Measurements from ENCODE around the gene NRXN3. TPM values are rescaled to one million over a fixed set of nuclear protein-coding genes. Genes with fewer than 3 reads are reported as not detected.
A peak's percentile ranks its signal among the peaks of the same experiment; 100 is the strongest.

Gene NRXN3
- total RNA-seq, 1 experiment from 2014 or later: not detected

GRCh38 chr14:78157494-78158437 is 12.4 kb upstream of the NRXN3 start:
- Histone ChIP-seq H3K4me1 (ENCODE audit: control insufficient read depth, insufficient read depth, low read length) (no peaks in the 10 kb centered on the region), H3K4me3 (ENCODE audit: low read depth in 2 of 2, low read length in 2 of 2) (no peak overlapping the region), H3K27ac (ENCODE audit: low read length) (no peak overlapping the region), H3K9me3 (ENCODE audit: control insufficient read depth, insufficient read depth, low read depth, low read length) (no peaks in the 10 kb centered on the region), H3K36me3 (ENCODE audit: control insufficient read depth, insufficient read depth, low read length) (no peaks in the 10 kb centered on the region), H3K27me3 (ENCODE audit: control insufficient read depth, insufficient read depth, low read length) (no peaks in the 10 kb centered on the region)
- BruUV-seq (replicated peaks): no TSS peak
- no peak for ATAC-seq
- ChIA-PET CTCF (no interaction called here), POLR2A (no interaction called here)
- TF ChIP-seq SIN3A (IDR thresholded peaks at IDR 0.05; ENCODE audit: borderline replicate concordance, insufficient read depth, low read depth, low read length) (no peak), CTCF (IDR thresholded peaks at IDR 0.05) (no peak), REST (IDR thresholded peaks at IDR 0.05; ENCODE audit: insufficient read depth in 1 of 2, low read depth in 2 of 2, low read length in 1 of 2) (peak; percentile 77 to 80), POLR2AphosphoS5 (IDR thresholded peaks at IDR 0.05; ENCODE audit: low read depth, low read length) (no peak), TCF7L2 (IDR thresholded peaks at IDR 0.05; ENCODE audit: low read depth, low read length) (no peak)
- in situ Hi-C loops (cut with HindIII; ENCODE audit: low pct_unique_long_range_greater_than_20kb, low sequenced_read_pairs): no loop called here
- intact Hi-C loops (cut with micrococcal nuclease; ENCODE audit: unreplicated experiment): no loop called here
- DNase-seq (ENCODE audit: low read depth, low spot score): no peak

GRCh38 chr14:78162202-78162601 is 8.0 kb upstream of the NRXN3 start:
- no TSS peak for BruUV-seq (replicated peaks)
- DNase-seq (ENCODE audit: low read depth, low spot score) (no peak), ATAC-seq (no peak)
- H3K4me3 ChIP-seq (ENCODE audit: low read depth in 2 of 2, low read length in 2 of 2): no peak overlapping the region
- H3K27me3 ChIP-seq (ENCODE audit: control insufficient read depth, insufficient read depth, low read length): peaks cover 3% of the 10 kb centered on the region; the same call in 1 of the 2 replicates
- CTCF ChIA-PET: no interaction called here
- TF ChIP-seq CTCF (IDR thresholded peaks at IDR 0.05): no peak
- TF ChIP-seq SIN3A (IDR thresholded peaks at IDR 0.05; ENCODE audit: borderline replicate concordance, insufficient read depth, low read depth, low read length): no peak
- TF ChIP-seq POLR2AphosphoS5 (IDR thresholded peaks at IDR 0.05; ENCODE audit: low read depth, low read length): no peak
- no peak for TF ChIP-seq REST (IDR thresholded peaks at IDR 0.05; ENCODE audit: insufficient read depth in 1 of 2, low read depth in 2 of 2, low read length in 1 of 2)
- no peak for TF ChIP-seq TCF7L2 (IDR thresholded peaks at IDR 0.05; ENCODE audit: low read depth, low read length)
- H3K4me1 ChIP-seq (ENCODE audit: control insufficient read depth, insufficient read depth, low read length): no peaks in the 10 kb centered on the region
- intact Hi-C loops (cut with micrococcal nuclease; ENCODE audit: unreplicated experiment): no loop called here
- POLR2A ChIA-PET: no interaction called here
- no peaks in the 10 kb centered on the region for H3K36me3 ChIP-seq (ENCODE audit: control insufficient read depth, insufficient read depth, low read length)
- in situ Hi-C loops (cut with HindIII; ENCODE audit: low pct_unique_long_range_greater_than_20kb, low sequenced_read_pairs): no loop called here
- no peak overlapping the region for H3K27ac ChIP-seq (ENCODE audit: low read length)
- no peaks in the 10 kb centered on the region for H3K9me3 ChIP-seq (ENCODE audit: control insufficient read depth, insufficient read depth, low read depth, low read length)

Data from Panc1 (cell line).